Mesodermal cell (in vitro differentiated cells): ENCODE data around the gene RGS5.

Source experiments
- H3K27ac ChIP-seq: 2 replicates; pipeline ENCODE4 v1.7.0; 2013; ENCODE audit warnings: mild to moderate bottlenecking, low read depth, low read length, moderate library complexity; ENCODE audit not compliant: severe bottlenecking
- H3K36me3 ChIP-seq: 2 replicates; pipeline ENCODE4 v1.7.1; 2013; ENCODE audit warnings: mild to moderate bottlenecking, low read length, moderate library complexity; ENCODE audit not compliant: control insufficient read depth, insufficient read depth
- H3K4me1 ChIP-seq: one replicate; pipeline ENCODE4 v1.7.1; 2013; ENCODE audit warnings: mild to moderate bottlenecking, low read length; ENCODE audit not compliant: insufficient read depth, control insufficient read depth, poor library complexity, severe bottlenecking
- H3K4me3 ChIP-seq: 2 replicates; pipeline ENCODE4 v1.7.0; 2013; ENCODE audit warnings: low read length, control low read depth, mild to moderate bottlenecking; ENCODE audit not compliant: insufficient read depth, poor library complexity, severe bottlenecking; ENCODE audit errors: extremely low read depth
- H3K9me3 ChIP-seq: 2 replicates; pipeline ENCODE4 v1.7.1; 2013; ENCODE audit warnings: mild to moderate bottlenecking, low read length, moderate library complexity; ENCODE audit not compliant: control insufficient read depth
- WGBS, 2 experiments: methylation state at CpG; one replicate each; pipeline ENCODE4 v1.1.5; 2013; ENCODE audit warnings: missing lambda C conversion rate in 2 of 2; ENCODE audit not compliant: insufficient coverage in 2 of 2; 5-methylcytosine and 5-hydroxymethylcytosine counted together

Gene RGS5

GRCh38 chr1:163119707-163120106 is 83.0 kb downstream of the RGS5 start:
- Histone ChIP-seq H3K27ac (no peak overlapping the region), H3K4me3 (no peak overlapping the region), H3K4me1 (no peaks in the 10 kb centered on the region), H3K36me3 (no peaks in the 10 kb centered on the region), H3K9me3 (no peaks in the 10 kb centered on the region)

- H3K36me3 ChIP-seq: no peaks in the 10 kb centered on the region
- no peaks in the 10 kb centered on the region for H3K4me1 ChIP-seq
- H3K4me3 ChIP-seq: no peak overlapping the region
- H3K27ac ChIP-seq: no peak overlapping the region
- no CpG with 5 or more reads among the region's 1 CpG for WGBS, 2 experiments
- no peaks in the 10 kb centered on the region for H3K9me3 ChIP-seq
These were observed 86.8 kb downstream of the RGS5 start for GRCh38 chr1:163115887-163116286.

- no CpG with 5 or more reads among the region's 5 CpGs for WGBS, 2 experiments
- H3K36me3 ChIP-seq: no peaks in the 10 kb centered on the region
- H3K4me1 ChIP-seq: peaks cover 3% of the 10 kb centered on the region
- H3K27ac ChIP-seq: no peak overlapping the region
- H3K9me3 ChIP-seq: no peaks in the 10 kb centered on the region
- no peak overlapping the region for H3K4me3 ChIP-seq
These were observed 95.1 kb downstream of the RGS5 start for GRCh38 chr1:163107655-163108054.

GRCh38 chr1:163106364-163106987 is 96.2 kb downstream of the RGS5 start:
- H3K27ac ChIP-seq: no peak overlapping the region
- H3K4me3 ChIP-seq: no peak overlapping the region
- no peaks in the 10 kb centered on the region for H3K36me3 ChIP-seq
- 75 to 100% methylated on average over 1 to 2 of the region's 2 CpGs for WGBS, 2 experiments
- no peaks in the 10 kb centered on the region for H3K9me3 ChIP-seq
- H3K4me1 ChIP-seq: peaks cover 3% of the 10 kb centered on the region

- Histone ChIP-seq H3K36me3 (no peaks in the 10 kb centered on the region), H3K9me3 (no peaks in the 10 kb centered on the region), H3K4me3 (no peak overlapping the region), H3K27ac (peak overlapping the region; percentile 1), H3K4me1 (peaks cover 3% of the 10 kb centered on the region)
- WGBS, 2 experiments: 84 to 89% methylated on average over 2 of the region's 4 CpGs
These were observed 98.2 kb downstream of the RGS5 start for GRCh38 chr1:163104385-163105099.

- Histone ChIP-seq H3K9me3 (no peaks in the 10 kb centered on the region), H3K27ac (no peak overlapping the region), H3K36me3 (no peaks in the 10 kb centered on the region), H3K4me1 (peaks cover 3% of the 10 kb centered on the region), H3K4me3 (no peak overlapping the region)
- WGBS, 2 experiments: 82 to 88% methylated on average over 1 of the region's 1 CpG
These were observed 100.1 kb downstream of the RGS5 start for GRCh38 chr1:163102590-163102989.

- peaks cover 4% of the 10 kb centered on the region for H3K4me1 ChIP-seq
- no peaks in the 10 kb centered on the region for H3K36me3 ChIP-seq
- no peak overlapping the region for H3K27ac ChIP-seq
- no peak overlapping the region for H3K4me3 ChIP-seq
- H3K9me3 ChIP-seq: no peaks in the 10 kb centered on the region
- WGBS, 2 experiments: no CpG with 5 or more reads among the region's 1 CpG
These were observed 107.5 kb downstream of the RGS5 start for GRCh38 chr1:163095213-163095612.

GRCh38 chr1:163094589-163094988 is 108.1 kb downstream of the RGS5 start:
- 90 to 92% methylated on average over 2 of the region's 2 CpGs for WGBS, 2 experiments

GRCh38 chr1:163094182-163094581 is 108.5 kb downstream of the RGS5 start:
- peaks cover 4% of the 10 kb centered on the region for H3K4me1 ChIP-seq
- H3K27ac ChIP-seq: no peak overlapping the region
- no peak overlapping the region for H3K4me3 ChIP-seq
- WGBS, 2 experiments: 74 to 100% methylated on average over 1 to 2 of the region's 4 CpGs
- H3K36me3 ChIP-seq: no peaks in the 10 kb centered on the region
- no peaks in the 10 kb centered on the region for H3K9me3 ChIP-seq

More at GRCh38 chr1:163094589-163094988, 108.1 kb downstream of the RGS5 start:
- H3K4me3 ChIP-seq: no peak overlapping the region
- H3K36me3 ChIP-seq: no peaks in the 10 kb centered on the region
- H3K27ac ChIP-seq: no peak overlapping the region
- H3K9me3 ChIP-seq: no peaks in the 10 kb centered on the region
- H3K4me1 ChIP-seq: peaks cover 4% of the 10 kb centered on the region

- 91 to 95% methylated on average over 5 to 7 of the region's 9 CpGs for WGBS, 2 experiments
- Histone ChIP-seq H3K4me3 (no peak overlapping the region), H3K36me3 (no peaks in the 10 kb centered on the region), H3K27ac (no peak overlapping the region), H3K4me1 (peaks cover 4% of the 10 kb centered on the region), H3K9me3 (no peaks in the 10 kb centered on the region)
These were observed 109.1 kb downstream of the RGS5 start for GRCh38 chr1:163093579-163093978.

GRCh38 chr1:163093169-163093568 is 109.5 kb downstream of the RGS5 start:
- Histone ChIP-seq H3K4me3 (no peak overlapping the region), H3K4me1 (peaks cover 4% of the 10 kb centered on the region), H3K36me3 (no peaks in the 10 kb centered on the region), H3K9me3 (no peaks in the 10 kb centered on the region), H3K27ac (no peak overlapping the region)
- 73 to 97% methylated on average over 3 of the region's 4 CpGs for WGBS, 2 experiments
